HTR-8/SVneo (cell line): ENCODE data around the gene NTM.

Source experiments
- DNase-seq: peaks from one replicate; pipeline ENCODE4 v3.0.0; 2011; ENCODE audit warnings: low spot score, mixed read lengths; ENCODE audit not compliant: insufficient read length
- FAIRE-seq: peaks from 2 replicates; lab custom pipeline; 2011; peaks lifted over from hg19 to GRCh38; lab: Jason Lieb, UNC

The NTM gene

DNA sequence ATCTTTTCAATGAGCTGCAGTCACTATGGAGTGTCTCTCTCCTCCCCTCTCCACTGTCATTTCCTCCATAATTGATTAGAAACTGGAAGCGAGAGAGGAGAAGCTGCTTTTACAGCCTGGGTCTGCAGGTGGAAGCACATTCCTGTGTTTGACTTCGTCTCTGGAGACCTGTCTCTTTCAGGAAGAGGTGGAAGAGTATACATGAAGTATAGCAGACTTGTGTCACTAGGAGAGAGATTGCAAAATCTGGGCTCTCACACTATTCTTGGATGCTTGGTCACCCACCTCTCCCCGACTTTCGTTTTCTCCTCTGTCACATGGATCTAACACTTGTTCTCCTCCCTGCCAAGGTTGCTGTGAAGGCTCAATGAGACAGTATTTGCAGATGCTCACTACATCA is 323.3 kb downstream of the NTM start:
- DNase-seq (no peak), FAIRE-seq (no peak)

GRCh38 chr11:131694526-131695424 is 324.4 kb downstream of the NTM start:
- DNase-seq: peak; percentile 48
- no peak for FAIRE-seq

DNA sequence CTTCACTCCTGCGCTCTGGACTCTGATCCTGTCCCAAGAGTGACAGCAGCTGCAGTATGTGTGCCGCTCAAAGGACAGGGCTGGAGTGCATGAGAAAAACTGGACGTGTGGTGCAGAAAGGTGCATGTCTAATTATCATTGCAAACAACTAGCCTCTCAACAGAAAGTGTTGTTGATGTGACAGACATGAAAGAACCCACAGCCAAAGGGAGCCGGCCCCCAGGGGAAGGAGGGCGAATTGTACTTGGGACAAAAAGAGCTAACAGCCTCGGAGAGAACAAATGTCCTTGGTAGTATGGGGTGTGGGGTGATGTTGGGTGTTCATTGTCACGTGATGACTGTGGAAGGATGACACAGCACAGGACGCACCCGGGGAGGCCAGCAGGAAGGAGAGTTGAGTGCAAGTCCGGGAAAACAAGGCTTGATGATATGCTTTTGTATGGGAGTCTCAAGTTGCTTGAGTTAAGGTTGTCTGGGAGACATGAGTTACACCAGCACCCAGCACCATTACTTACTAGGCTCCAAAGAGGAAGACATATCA is 325.5 kb downstream of the NTM start:
- DNase-seq (no peak), FAIRE-seq (no peak)

GRCh38 chr11:131696690-131697089 is 326.3 kb downstream of the NTM start:
- FAIRE-seq (no peak), DNase-seq (no peak)

GRCh38 chr11:131703311-131703710 is 332.9 kb downstream of the NTM start:
- no peak for FAIRE-seq

DNA sequence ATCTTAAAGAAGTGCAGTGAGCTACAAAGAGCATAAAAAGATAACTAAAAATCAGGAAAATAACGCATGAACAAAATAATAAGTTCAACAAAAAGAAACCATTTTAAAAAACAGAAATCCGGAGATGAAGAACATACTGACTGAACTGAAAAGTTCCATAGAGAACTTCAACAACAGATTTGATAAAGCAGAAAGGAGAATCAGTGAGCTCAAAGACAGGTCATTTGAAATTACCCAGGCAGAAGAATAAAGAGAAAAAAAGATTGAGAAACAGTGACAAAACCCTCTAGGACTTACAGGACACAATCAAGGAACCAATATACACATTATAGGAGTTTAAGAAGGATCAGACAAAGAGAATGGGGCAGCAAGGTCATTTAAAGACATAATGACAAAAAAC is 334.3 kb downstream of the NTM start:
- FAIRE-seq (no peak), DNase-seq (no peak)

More at GRCh38 chr11:131703311-131703710, 332.9 kb downstream of the NTM start:
- DNase-seq: no peak

- no peak for DNase-seq
- no peak for FAIRE-seq
Measured at GRCh38 chr11:131710511-131710910, 340.1 kb downstream of the NTM start.

GRCh38 chr11:131712897-131713296 is 342.5 kb downstream of the NTM start:
- no peak for DNase-seq
- no peak for FAIRE-seq

GRCh38 chr11:131713529-131714134 is 343.2 kb downstream of the NTM start:
- FAIRE-seq (no peak), DNase-seq (no peak)

- DNase-seq: no peak
Measured at GRCh38 chr11:131717616-131718015, 347.2 kb downstream of the NTM start.

DNA sequence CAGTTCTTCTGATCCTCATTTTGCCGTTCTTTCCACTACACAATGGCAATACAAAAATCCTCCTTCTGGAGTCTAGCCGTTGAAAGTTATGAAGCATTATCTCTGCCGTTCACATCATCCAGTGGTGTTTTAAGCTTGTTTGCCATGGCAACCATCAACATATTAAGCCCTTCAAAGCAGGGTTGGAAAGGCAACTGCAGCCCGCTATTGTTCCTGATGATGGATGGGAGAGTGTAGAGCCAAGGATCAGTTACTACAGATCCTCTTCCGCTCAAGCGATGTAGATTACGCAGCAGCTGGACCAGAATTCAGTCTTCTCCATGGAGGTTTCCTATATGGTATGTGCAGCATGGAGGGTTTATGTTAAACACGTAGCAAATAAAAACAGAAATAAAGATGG is 352.7 kb downstream of the NTM start:
- no peak for FAIRE-seq

More at GRCh38 chr11:131717616-131718015, 347.2 kb downstream of the NTM start:
- no peak for FAIRE-seq

DNA sequence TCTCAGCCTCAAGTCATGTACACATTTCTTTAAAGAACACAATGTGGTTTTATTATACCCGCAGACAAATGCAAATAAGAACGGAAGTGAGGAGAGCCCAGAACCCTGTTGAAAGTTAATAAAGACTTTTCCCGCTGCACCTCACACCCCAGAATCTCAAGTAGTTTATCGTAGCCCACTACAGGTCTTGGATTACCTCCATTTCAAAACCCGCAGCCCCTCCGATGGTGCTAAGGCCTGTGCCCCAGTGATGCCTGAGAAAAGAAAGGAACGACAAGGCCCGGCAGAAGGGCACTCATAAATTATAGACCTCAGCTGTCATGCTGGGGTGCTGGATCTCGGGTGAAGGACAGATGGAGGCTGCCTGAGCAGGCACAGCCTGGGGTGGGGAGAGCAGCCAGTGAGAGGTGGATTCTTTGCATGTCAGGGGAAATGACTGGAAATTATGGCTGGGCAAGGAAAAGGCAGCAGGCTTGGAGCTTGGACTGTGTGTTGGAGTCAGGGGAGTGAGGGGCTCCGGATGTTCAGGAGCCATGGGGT is 354.1 kb downstream of the NTM start:
- DNase-seq (no peak), FAIRE-seq (no peak)

More for the DNA sequence above, 352.7 kb downstream of the NTM start:
- no peak for DNase-seq

DNA sequence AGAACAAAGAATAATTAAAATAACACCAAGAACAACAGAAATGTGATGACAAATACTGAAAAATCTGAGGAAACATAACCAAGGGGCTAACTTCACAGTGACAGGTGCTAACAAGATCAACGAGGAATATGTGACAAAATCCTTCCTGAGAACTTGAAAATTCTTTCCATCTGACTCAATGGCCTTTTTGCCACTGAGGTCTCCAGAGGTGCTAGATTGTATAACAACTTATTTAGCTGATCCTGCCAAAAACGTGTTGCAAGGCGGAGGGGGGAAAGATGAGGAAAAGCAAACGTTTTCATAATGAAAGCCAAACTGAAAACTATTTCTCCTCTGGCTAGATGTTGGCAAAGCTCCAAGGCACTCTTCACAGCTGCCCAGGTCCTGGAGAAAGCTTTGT is 364.5 kb downstream of the NTM start:
- FAIRE-seq: no peak
- DNase-seq: no peak

DNA sequence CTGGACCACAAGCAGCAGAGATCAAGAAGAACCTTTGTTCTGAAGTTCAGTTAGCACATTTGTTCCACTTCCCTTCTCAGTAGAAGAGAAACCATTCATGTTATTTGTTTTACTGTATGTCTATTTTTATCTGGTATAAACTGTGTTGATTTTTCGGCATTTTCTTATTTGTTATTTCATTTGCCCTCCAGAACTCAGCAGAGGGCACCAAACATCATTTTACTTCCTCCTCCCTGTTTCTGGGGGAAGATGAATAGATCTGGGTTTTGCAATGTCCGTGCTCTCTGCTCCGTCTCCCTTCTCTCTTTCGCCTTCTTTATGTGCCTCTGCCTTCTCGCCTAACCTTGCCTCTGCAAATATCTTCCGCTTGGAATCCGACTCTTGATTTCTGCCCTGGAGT is 366.9 kb downstream of the NTM start:
- DNase-seq: no peak
- FAIRE-seq: no peak

DNA sequence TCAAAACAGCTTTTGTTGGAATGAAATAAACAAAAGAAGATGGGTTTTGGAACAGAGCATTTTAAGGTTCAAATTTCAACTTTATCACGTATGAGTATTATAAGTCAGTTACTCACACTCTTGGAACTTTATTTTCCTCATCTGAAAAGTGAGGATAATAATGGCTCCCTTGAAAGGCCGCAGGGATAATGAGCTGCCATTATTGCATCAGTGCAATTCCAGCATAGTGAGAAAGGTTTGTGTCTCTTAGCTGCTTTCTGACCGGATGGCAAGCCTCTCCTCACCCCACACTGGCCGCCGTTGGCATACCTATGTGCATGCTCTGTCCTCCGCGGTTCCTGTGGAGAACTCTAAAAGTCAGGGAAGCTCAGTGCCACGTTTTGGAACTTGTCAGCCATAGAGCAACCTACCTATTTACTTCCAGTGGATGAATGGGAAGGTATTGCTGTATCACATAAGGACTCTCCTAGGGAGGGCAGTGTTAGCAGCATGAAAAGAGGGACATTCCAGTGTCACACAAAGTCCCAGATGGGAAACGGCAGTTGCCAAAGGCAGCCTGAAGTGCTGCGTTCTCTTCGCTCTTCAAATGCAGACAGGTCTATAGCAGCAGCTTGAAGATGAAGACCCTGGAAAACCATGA is 368.9 kb downstream of the NTM start:
- DNase-seq (no peak), FAIRE-seq (no peak)

- no peak for DNase-seq
- FAIRE-seq: no peak
Measured at GRCh38 chr11:131744847-131745246, 374.4 kb downstream of the NTM start.

- FAIRE-seq: no peak
- DNase-seq: no peak
Measured at GRCh38 chr11:131745405-131745804, 375.0 kb downstream of the NTM start.

GRCh38 chr11:131746201-131746600 is 375.8 kb downstream of the NTM start:
- no peak for DNase-seq
- FAIRE-seq: no peak

DNA sequence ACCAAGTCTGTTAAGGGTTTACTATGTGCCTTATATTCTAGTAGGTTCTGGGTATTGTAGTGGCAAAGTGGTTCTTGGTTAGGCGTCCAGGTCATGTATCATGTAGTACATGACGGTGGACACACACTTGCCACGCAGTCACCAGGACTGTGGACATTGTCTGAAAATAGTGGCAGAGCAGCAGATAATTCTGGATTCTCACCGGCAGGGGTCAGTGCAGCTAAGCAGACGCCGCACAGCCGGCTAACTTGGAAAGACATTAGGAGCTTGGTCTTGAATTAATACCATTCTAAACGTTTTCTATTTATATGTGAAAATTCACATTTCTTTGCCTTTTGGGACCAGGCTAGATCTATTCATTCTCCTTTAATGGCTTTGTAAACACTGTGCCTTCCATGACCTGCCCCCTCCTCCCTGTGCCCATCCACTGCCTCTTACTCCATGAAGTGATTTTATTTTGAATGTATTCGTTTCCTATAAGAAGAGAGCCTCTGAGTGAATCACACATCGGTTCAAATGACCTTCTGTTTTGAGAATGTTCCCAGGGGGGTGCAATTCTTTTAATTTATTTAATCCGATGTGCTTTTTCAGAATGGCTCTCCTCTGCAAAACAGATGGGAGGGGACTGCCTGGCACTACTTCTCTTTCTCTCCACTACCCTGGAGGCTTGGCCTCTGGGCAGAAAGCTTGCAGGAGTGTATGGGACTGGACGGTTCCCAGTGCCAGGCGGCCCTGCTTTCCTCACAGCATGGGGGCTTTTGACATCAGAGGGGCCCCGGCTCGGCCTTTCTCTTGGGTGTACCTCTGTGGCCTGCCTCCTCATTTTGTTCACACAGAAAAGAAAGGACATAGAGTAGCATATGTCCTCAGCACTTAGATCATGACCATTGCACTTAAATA is 378.0 kb downstream of the NTM start:
- DNase-seq: peak; percentile 24
- FAIRE-seq: no peak

DNA sequence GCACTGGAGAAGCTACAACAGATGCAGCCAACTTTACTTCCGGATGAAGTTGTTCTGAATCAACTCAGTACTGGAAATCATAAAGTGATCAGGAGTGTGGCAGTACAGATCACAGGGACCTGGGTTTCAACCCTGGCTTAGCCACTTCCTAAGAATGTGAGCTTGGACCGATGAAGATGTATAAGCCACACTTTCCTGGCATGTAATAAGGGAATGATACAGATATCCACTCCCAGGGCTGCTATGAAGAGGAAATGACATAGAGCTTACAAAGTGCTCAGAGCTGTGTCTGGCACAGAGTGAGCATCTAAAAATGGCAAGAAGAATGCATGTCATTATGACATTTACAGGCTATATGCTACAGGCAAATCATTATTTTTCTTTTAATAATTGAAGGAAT is 378.7 kb downstream of the NTM start:
- FAIRE-seq (no peak), DNase-seq (no peak)
